ENCODE data around the gene CLIC6.
A peak's percentile ranks its signal among the peaks of the same experiment; 100 is the strongest.

The CLIC6 gene

DNA sequence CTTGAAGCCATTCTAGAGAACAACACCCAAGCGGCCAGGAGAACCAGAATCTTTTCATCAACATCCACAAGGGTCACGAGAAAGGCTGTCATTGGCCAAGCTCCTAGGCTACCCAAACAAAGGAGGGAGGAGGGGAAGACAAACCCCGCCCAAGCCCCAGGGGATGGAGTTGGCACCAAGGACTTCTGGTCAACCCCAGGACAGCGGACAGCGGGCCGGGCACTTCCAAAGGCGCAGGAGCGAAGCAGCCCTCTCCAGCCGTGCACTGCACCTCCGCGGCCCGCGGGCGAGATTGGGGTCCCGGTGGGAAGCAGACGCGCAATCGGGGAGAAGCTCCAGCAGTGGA is at the start of gene CLIC6:
TSS of gene CLIC6 (plus strand) at position 192 of the 346 bp plus-strand sequence. CDS start 395 bp downstream, outside the sequence.
- peak; percentile 65 for DNase-seq

GRCh38 chr21:34619841-34620665 is 48.7 kb upstream of the CLIC6 start:
- no peak for DNase-seq

GRCh38 chr21:34621434-34622350 is 47.1 kb upstream of the CLIC6 start:
- no peak for DNase-seq

DNA sequence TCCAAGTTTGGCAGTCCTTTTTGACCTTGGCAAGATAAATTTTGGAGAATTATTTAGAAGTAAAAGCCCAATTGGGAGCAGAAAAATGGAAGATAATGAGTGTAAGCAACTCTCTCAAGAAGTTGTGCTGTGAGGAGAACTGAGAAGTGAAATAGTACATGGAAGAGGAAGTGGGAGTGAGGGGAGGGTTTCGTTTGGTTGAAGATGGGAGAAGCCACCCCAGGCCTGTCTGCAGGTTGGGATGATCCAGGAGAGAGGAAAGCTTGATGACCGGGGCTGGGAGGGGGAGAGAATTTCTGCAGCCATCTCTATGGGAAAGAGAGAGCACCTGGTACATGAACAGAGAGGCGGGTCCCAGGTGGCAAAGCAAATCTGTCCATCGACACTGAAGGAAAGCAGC is 45.3 kb upstream of the CLIC6 start:
- no peak for DNase-seq

DNA sequence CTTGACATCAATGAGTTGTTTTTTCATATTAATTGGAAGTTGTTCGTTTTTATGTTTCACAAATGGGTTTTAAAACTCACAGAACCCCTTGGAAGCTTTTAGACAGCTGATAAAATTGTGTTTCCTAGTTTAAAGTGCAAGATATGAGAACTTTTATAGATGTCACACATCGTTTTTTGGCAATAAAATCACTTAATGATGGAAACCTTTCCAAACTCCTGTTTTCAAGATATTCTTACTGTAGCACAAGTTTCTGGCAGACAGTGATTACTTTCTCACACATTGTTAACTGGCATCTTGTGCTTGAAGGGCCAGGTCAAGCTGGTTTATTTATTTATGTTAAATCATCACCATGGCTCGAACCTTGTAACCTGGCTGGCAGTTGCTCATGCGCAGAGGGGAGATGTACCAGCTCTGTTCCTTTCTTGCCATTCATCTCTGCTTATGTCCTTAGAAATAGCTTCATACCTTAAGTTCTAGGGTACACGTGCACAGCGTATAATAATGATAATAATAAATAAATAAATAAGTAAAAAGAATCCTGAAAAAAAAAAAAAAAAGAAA is 43.7 kb upstream of the CLIC6 start:
- no peak for DNase-seq

GRCh38 chr21:34626131-34626530 is 42.7 kb upstream of the CLIC6 start:
- no peak for DNase-seq

DNA sequence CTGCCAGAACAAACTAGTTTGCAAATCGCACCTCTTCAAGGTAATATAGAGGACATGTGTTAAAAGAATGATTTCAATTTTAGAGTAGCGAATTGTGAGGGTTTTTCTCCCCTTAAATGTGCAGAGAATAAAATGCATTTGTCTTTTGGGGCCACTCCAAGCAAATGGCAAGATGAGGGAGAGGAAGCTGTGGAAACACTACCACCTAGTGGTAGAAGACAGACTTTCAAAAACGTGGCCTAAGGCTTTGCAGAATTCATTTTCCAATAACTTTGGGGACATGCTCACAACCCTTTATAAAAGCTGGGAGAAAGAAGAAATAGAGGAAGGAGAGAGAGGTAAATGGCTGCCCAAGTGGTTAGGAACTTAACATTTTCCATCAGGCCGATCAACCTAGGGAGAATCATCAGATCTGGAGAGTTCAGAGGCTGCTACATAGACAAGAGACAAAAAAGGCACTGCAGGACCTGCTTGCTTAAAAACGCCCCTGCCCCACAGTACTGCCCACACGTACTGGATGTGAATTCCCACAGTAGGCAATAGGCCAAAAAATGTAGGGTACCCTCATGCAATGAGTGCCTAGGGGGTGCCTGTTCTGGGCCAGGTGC is 38.2 kb upstream of the CLIC6 start:
- peak; percentile 86 for DNase-seq

DNA sequence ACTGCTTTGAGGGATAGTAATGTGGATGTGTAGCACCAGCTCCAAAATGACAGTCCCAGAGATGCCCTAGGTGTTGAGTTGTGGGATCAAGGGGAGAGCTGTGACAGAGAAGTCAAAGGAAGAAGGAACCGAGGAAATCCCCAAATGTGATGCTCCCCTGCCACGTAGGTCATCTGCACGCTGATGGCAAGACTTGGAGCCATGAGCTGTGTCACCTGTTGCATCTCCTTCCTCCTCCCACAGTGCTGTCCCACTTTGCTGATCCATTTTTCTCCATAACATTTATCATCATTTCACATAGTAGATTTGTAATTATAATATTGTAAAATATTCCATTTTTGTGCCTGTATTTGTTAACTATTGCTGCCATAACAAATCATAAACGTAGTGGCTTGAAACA is 36.3 kb upstream of the CLIC6 start:
- DNase-seq, result no peak

DNA sequence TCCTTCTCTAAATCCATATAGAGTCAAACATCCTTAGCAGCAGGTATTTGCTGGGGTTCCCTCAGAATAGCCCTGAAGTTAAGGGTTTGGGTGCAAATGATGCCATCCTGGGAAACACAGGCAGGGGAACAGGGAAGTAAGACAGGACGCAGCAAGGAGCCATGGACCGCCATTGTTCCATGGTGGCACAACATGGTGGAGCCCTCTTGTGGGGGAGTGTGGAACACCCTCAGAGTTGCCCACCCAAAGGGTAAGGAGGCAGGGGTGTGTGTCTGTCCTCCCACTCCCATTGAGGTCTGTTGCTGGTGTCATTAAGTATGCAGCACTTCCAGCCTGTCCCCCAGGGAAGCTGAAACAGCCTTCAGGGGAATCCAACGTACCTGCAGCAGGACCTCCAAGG is 33.5 kb upstream of the CLIC6 start:
- no peak for DNase-seq

DNA sequence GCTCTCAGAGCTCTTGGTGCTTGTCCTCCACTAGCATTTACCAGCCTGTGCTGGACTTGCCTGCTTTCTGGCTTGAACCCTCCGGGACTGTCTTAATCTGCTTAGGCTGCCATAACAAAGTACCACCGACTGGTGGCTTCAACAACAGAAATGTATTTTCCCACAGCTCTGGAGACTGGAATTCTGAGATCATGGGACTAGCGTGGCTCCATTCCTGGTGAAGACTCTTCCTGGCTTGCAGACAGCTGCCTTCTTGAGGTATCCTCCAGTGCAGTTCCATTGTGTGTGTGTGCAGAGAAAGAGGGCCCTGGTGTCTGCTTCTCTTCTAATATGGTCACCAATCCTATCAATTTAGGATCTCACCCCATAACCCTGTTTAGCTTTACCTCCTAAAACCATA is 31.8 kb upstream of the CLIC6 start:
- DNase-seq, result no peak

- DNase-seq, result no peak
These were observed 29.5 kb upstream of the CLIC6 start for GRCh38 chr21:34639250-34639649.

DNA sequence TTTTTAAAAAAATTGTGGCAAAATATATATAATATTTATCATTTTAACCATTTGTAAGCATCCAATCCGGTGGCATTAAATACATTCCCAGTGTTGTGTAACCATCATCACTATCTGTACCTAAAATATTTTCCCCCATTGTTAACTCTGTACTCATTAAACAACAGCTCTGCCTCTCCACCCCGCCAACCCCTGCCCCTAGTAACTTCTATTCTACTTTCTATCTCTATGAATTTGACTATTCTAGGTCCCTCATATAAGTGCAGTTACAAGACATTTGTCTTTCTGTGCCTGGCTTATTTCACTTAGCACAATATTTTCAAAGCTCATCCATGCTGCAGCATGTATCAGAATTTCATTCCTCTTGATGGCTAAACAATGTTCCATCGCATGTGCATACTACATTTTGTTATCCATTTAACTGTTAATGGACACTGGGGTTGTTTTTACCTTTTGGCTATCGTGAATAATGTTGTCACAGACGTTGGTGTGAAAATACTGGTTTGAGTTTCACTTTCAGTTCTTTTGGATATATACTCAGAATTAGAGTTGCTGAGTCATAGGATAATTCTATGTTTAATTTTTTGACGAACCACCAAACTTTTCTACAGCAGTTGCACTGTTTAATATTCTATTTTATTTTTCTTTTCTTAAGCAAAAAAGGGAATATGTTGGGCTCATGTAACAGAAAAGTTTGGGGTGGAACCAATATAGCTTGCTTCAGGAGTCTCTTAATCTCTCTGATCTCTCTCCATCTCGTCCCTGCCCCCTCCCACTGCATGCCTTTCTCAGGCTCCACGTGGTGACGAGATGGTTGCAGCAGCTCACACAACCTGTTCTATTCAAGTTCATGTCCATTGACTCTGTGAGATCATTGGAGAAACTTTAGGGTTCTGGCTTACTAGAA is 28.7 kb upstream of the CLIC6 start:
- no peak for DNase-seq

DNA sequence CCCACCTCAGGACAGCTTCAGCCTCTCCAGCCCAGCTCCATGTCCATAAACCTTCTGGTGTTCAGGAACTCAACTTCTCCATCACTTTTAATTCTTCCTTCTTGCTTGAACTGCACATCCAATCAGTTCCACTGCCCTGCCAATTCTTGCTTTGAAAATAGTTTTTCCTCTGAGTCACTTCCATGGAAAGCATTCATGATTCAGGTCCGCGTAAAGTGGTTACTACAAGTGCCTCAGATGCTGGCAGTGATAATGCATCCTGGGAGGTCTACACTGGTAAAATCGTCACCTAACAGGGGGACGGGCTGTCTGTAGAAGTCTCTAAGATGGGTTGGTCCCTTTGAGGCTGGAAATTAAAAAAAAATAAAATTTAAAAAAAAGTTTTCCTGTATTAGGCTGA is 27.9 kb upstream of the CLIC6 start:
- DNase-seq, result no peak

GRCh38 chr21:34642211-34643075 is 26.4 kb upstream of the CLIC6 start:
- no peak for DNase-seq

- no peak for DNase-seq
These were observed 24.0 kb upstream of the CLIC6 start for GRCh38 chr21:34644825-34645224.

DNA sequence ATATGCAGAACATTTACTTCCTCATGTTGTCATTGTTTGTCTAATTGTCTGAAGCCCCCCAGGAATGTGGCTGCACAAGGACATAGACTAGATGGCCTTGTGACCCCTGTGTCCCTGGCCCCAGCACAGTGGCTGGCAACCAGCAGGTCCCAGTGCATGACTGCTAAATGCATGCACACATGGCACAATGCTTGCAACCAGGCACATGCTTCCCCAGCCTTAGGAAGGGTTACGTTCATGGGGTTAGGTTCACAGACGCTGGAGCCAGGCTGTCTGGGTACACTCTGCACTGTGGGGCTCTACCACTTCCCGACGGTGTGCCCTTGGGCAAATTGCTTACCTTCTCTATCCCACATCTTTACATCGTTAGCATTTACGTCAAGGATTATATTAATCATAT is 21.2 kb upstream of the CLIC6 start:
- peak; percentile 7 for DNase-seq

GRCh38 chr21:34648739-34649297 is 20.0 kb upstream of the CLIC6 start:
- no peak for DNase-seq

- no peak for DNase-seq
These were observed 19.4 kb upstream of the CLIC6 start for GRCh38 chr21:34649400-34649799.

GRCh38 chr21:34650861-34651431 is 17.8 kb upstream of the CLIC6 start:
- DNase-seq, result no peak

DNA sequence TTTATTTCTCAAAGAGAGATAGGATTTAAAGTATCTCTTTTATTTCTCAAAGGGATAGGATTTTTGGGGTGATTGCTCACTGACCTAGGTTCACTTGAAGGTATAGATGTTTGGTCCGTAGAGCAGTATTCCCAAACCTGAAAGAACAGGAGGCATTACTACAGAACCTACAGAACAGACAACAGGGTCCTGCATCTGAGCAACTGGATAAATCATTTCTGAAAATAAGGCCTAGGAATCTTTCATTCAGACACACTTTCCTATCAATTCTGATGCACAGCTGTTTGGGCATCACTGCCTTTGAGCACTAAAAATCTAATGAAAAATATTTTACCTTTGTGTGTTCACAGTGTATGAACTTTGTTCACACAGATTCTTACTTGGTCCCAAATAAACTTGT is 17.2 kb upstream of the CLIC6 start:
- DNase-seq, result no peak

Data from eye (tissue), 1 donor.